HepG2 (cell line): Measurements from ENCODE around the gene TEX19. TPM values are rescaled to one million over a fixed set of nuclear protein-coding genes. Genes with fewer than 3 reads are reported as not detected.
A peak's percentile ranks its signal among the peaks of the same experiment; 100 is the strongest.

Experiments used
- ARNTL ChIP-seq: sonication (generic); formaldehyde crosslinking; IDR thresholded peaks from 2 replicates; pipeline ENCODE4 v1.4.0; 2020; ENCODE audit warnings: mild to moderate bottlenecking, missing genetic modification reagents
- DNMT1 ChIP-seq: sonication (generic); formaldehyde crosslinking; IDR thresholded peaks from 2 replicates; pipeline ENCODE4 v1.5.1; 2020; ENCODE audit warnings: mild to moderate bottlenecking, missing genetic modification reagents
- HIC2 ChIP-seq: sonication (generic); formaldehyde crosslinking; IDR thresholded peaks from 2 replicates; pipeline ENCODE4 v1.9.0; 2022; ENCODE audit warnings: low read depth, missing genetic modification reagents
- NCOA1 ChIP-seq: sonication (generic); formaldehyde crosslinking; IDR thresholded peaks from 2 replicates; pipeline ENCODE4 v1.9.0; 2021; ENCODE audit warnings: missing genetic modification reagents
- NFYC ChIP-seq: IDR thresholded peaks from 2 replicates; pipeline ENCODE4 v1.6.1; 2016; ENCODE audit warnings: missing genetic modification reagents, missing compliant biosample characterization
- NR2F6 ChIP-seq, 2 experiments: IDR thresholded peaks; 2 replicates each; pipeline ENCODE4 v1.6.1; 2016; ENCODE audit warnings: antibody characterized with exemption in 1 of 2, mild to moderate bottlenecking in 1 of 2
- PHB2 ChIP-seq: fragments of 450-650 bp; IDR thresholded peaks from 2 replicates; pipeline ENCODE4 v1.6.1; 2018; ENCODE audit not compliant: partially characterized antibody
- POGK ChIP-seq: sonication (generic); formaldehyde crosslinking; conservative IDR thresholded peaks from 2 replicates; pipeline ENCODE4 v1.8.0; 2022; ENCODE audit warnings: mild to moderate bottlenecking, moderate library complexity, missing genetic modification reagents
- RXRA ChIP-seq: sonication (generic); formaldehyde crosslinking; IDR thresholded peaks from 2 replicates; pipeline ENCODE4 v1.5.1; 2020; ENCODE audit warnings: missing genetic modification reagents
- SALL1 ChIP-seq: sonication (generic); formaldehyde crosslinking; IDR thresholded peaks from 2 replicates; pipeline ENCODE4 v1.8.0; 2022; ENCODE audit warnings: mild to moderate bottlenecking, missing genetic modification reagents
- SIX4 ChIP-seq: sonication (generic); formaldehyde crosslinking; IDR thresholded peaks from 2 replicates; pipeline ENCODE4 v1.4.0; 2020; ENCODE audit warnings: missing genetic modification reagents
- SKI ChIP-seq: fragments of 450-650 bp; IDR thresholded peaks from one replicate; pipeline ENCODE4 v1.6.1; 2018; ENCODE audit warnings: mild to moderate bottlenecking; ENCODE audit not compliant: partially characterized antibody
- SYNCRIP ChIP-seq: fragments of 200-400 bp; formaldehyde crosslinking; IDR thresholded peaks from 2 replicates; pipeline ENCODE4 v1.6.1; 2018; ENCODE audit warnings: mild to moderate bottlenecking, low read depth, low read length; ENCODE audit not compliant: insufficient read depth
- TAF15 ChIP-seq: fragments of 200-400 bp; formaldehyde crosslinking; IDR thresholded peaks from one replicate; pipeline ENCODE4 v1.6.1; 2018; ENCODE audit warnings: mild to moderate bottlenecking, low read depth, low read length; ENCODE audit not compliant: poor library complexity, severe bottlenecking
- TFE3 ChIP-seq: IDR thresholded peaks from 2 replicates; pipeline ENCODE4 v1.6.1; 2016
- TOE1 ChIP-seq: sonication (generic); formaldehyde crosslinking; IDR thresholded peaks from 2 replicates; pipeline ENCODE4 v1.4.0; 2020; ENCODE audit warnings: mild to moderate bottlenecking, missing genetic modification reagents
- ZBTB46 ChIP-seq: sonication (generic); formaldehyde crosslinking; IDR thresholded peaks from 2 replicates; pipeline ENCODE4 v1.4.0; 2020; ENCODE audit warnings: mild to moderate bottlenecking, missing genetic modification reagents, borderline replicate concordance
- ZIK1 ChIP-seq: sonication (generic); formaldehyde crosslinking; IDR thresholded peaks from 2 replicates; pipeline ENCODE4 v1.5.0; 2020; ENCODE audit warnings: mild to moderate bottlenecking, low read depth, missing genetic modification reagents, borderline replicate concordance
- ZNF160 ChIP-seq: sonication (generic); formaldehyde crosslinking; IDR thresholded peaks from 2 replicates; pipeline ENCODE4 v1.8.0; 2022; ENCODE audit warnings: mild to moderate bottlenecking, inconsistent platforms, missing genetic modification reagents
- ZNF205 ChIP-seq: IDR thresholded peaks from 2 replicates; pipeline ENCODE4 v1.6.1; 2018; ENCODE audit warnings: missing biosample characterization, missing genetic modification reagents
- ZNF225 ChIP-seq: sonication (generic); formaldehyde crosslinking; IDR thresholded peaks from 2 replicates; pipeline ENCODE4 v1.4.0; 2020; ENCODE audit warnings: mild to moderate bottlenecking, missing genetic modification reagents
- ZNF333 ChIP-seq: sonication (generic); formaldehyde crosslinking; IDR thresholded peaks from 2 replicates; pipeline ENCODE4 v1.4.0; 2020; ENCODE audit warnings: mild to moderate bottlenecking, missing genetic modification reagents, borderline replicate concordance
- ZNF678 ChIP-seq: sonication (generic); formaldehyde crosslinking; IDR thresholded peaks from 2 replicates; pipeline ENCODE4 v1.4.0; 2020; ENCODE audit warnings: mild to moderate bottlenecking, missing genetic modification reagents
- polyA plus RNA-seq, 8 experiments: library from polyadenylated mRNA; depleted of rRNA in 3 of 8; stranded (reverse) in 7 of 8; unstranded in 1 of 8; fragments of >200 nt; fragmentation: Illumina TruSeq in 4 of 8; extraction: Trizol in 4 of 8; gene quantifications; 2 replicates each; pipeline versions ENCODE4 v1.2.1 to v1.2.3, GENCODE V29; 2011 to 2016; ENCODE audit warnings: low read depth in 4 of 8, missing spikeins in 1 of 8, mixed read lengths in 1 of 8; ENCODE audit not compliant: insufficient read depth in 1 of 8
- total RNA-seq, 5 experiments: library from RNA; depleted of rRNA; stranded (reverse); fragments of >200 nt; fragmentation: Illumina TruSeq; extraction: Trizol; gene quantifications; 2 replicates each; pipeline ENCODE4 v1.2.3, GENCODE V29; 2016; ENCODE audit warnings: low read depth in 1 of 5

TEX19 gene
- total and polyA plus RNA-seq, 2 of the 13 experiments (the other 11 are each of a cell fraction or from before 2014, with no cell fraction given), result 1.3 to 6.0 TPM

- TF ChIP-seq POGK, result peak; percentile 87
- no peak; the same call in 1 of the 2 replicates for TF ChIP-seq ZNF678 (CRISPR knock-in tag)
- 0 out of 2 replicates have a peak, but pooled peaks have one; percentile 24 for TF ChIP-seq ZBTB46 (CRISPR knock-in tag)
- TF ChIP-seq ZNF160 (CRISPR knock-in tag), result no peak
- peak; percentile 78 for TF ChIP-seq DNMT1 (CRISPR knock-in tag)
- peak; percentile 43 for TF ChIP-seq TFE3 (CRISPR knock-in tag)
- peak; percentile 56; the same call in 1 of the 2 replicates for TF ChIP-seq ZNF205
- peak; percentile 11; the same call in 1 of the 2 replicates for TF ChIP-seq ZNF225 (CRISPR knock-in tag)
- TF ChIP-seq ZNF333 (CRISPR knock-in tag), result peak; percentile 59; the same call in 1 of the 2 replicates
- TF ChIP-seq HIC2 (CRISPR knock-in tag), result peak; percentile 85
- peak; percentile 59; the same call in 1 of the 2 replicates for TF ChIP-seq ARNTL (CRISPR knock-in tag)
- TF ChIP-seq NR2F6 (IDR thresholded peaks at IDR 0.05), result peak; percentile 65
- TF ChIP-seq NR2F6 (CRISPR knock-in tag; IDR thresholded peaks at IDR 0.05), result peak; percentile 88
- TF ChIP-seq TAF15, result no peak
- TF ChIP-seq RXRA (CRISPR knock-in tag), result peak; percentile 99
- TF ChIP-seq SYNCRIP, result no peak
- TF ChIP-seq SIX4 (CRISPR knock-in tag), result no peak
- TF ChIP-seq SKI, result peak; percentile 99
- TF ChIP-seq PHB2, result no peak
- TF ChIP-seq SALL1, result peak; percentile 66; the same call in 1 of the 2 replicates
- no peak for TF ChIP-seq TOE1
- TF ChIP-seq NCOA1 (CRISPR knock-in tag), result 0 out of 2 replicates have a peak, but pooled peaks have one; percentile 27
- TF ChIP-seq ZIK1, result 0 out of 2 replicates have a peak, but pooled peaks have one; percentile 24
- TF ChIP-seq NFYC (CRISPR knock-in tag), result no peak
Measured at GRCh38 chr17:82384730-82385481, 25.9 kb downstream of the TEX19 start (continued).
